Measurements from ENCODE around the gene NR2E3.

The NR2E3 gene

GRCh38 chr15:71810256-71811035 is at the start of gene NR2E3:
TSS of gene NR2E3 (plus strand) at chr15:71810554. CDS start at chr15:71810744, 190 bp downstream.
- no peak for DNase-seq (ENCODE audit: low spot score)

GRCh38 chr15:71760852-71761251 is 49.5 kb upstream of the NR2E3 start:
- DNase-seq (ENCODE audit: low spot score), result no peak

- DNase-seq (ENCODE audit: low spot score), result no peak
Measured at GRCh38 chr15:71761649-71762048, 48.7 kb upstream of the NR2E3 start.

GRCh38 chr15:71768184-71768583 is 42.2 kb upstream of the NR2E3 start:
- DNase-seq (ENCODE audit: low spot score), result no peak

- no peak for DNase-seq (ENCODE audit: low spot score)
Measured at GRCh38 chr15:71773206-71773859, 37.0 kb upstream of the NR2E3 start.

GRCh38 chr15:71775856-71776255 is 34.5 kb upstream of the NR2E3 start:
- no peak for DNase-seq (ENCODE audit: low spot score)

- no peak for DNase-seq (ENCODE audit: low spot score)
Measured at GRCh38 chr15:71776304-71776703, 34.0 kb upstream of the NR2E3 start.

GRCh38 chr15:71777216-71777943 is 33.0 kb upstream of the NR2E3 start:
- no peak for DNase-seq (ENCODE audit: low spot score)

- DNase-seq (ENCODE audit: low spot score), result no peak
Measured at GRCh38 chr15:71779073-71779797, 31.1 kb upstream of the NR2E3 start.

GRCh38 chr15:71780115-71780976 is 30.0 kb upstream of the NR2E3 start:
- peak; percentile 80 for DNase-seq (ENCODE audit: low spot score)

- DNase-seq (ENCODE audit: low spot score), result no peak
Measured at GRCh38 chr15:71781179-71781964, 29.0 kb upstream of the NR2E3 start.

GRCh38 chr15:71781965-71782265 is 28.4 kb upstream of the NR2E3 start:
- DNase-seq (ENCODE audit: low spot score), result no peak

GRCh38 chr15:71782422-71783165 is 27.8 kb upstream of the NR2E3 start:
- DNase-seq (ENCODE audit: low spot score), result no peak

- DNase-seq (ENCODE audit: low spot score), result peak; percentile 46
Measured at GRCh38 chr15:71784719-71785118, 25.6 kb upstream of the NR2E3 start.

GRCh38 chr15:71785996-71786395 is 24.4 kb upstream of the NR2E3 start:
- DNase-seq (ENCODE audit: low spot score), result no peak

GRCh38 chr15:71786673-71787072 is 23.7 kb upstream of the NR2E3 start:
- DNase-seq (ENCODE audit: low spot score), result no peak

GRCh38 chr15:71788646-71789579 is 21.4 kb upstream of the NR2E3 start:
- DNase-seq (ENCODE audit: low spot score), result no peak

GRCh38 chr15:71789616-71790015 is 20.7 kb upstream of the NR2E3 start:
- no peak for DNase-seq (ENCODE audit: low spot score)

GRCh38 chr15:71790081-71790480 is 20.3 kb upstream of the NR2E3 start:
- DNase-seq (ENCODE audit: low spot score), result no peak
